Subcutaneous abdominal adipose tissue (tissue), 5 donors: Measurements from ENCODE around the gene MCHR2.

ENCODE experiments used
- H3K27ac ChIP-seq: one replicate; pipeline ENCODE4 v1.7.0; 2013; ENCODE audit warnings: low read depth, mild to moderate bottlenecking, inconsistent platforms, low read length, moderate library complexity
- H3K27me3 ChIP-seq, 5 donors: one replicate each; pipeline ENCODE4 v1.7.0; 2013; ENCODE audit warnings: low read length in 5 of 5, inconsistent platforms in 1 of 5; ENCODE audit not compliant: control insufficient read depth in 5 of 5, insufficient read depth in 4 of 5
- H3K36me3 ChIP-seq, 5 donors: one replicate each; pipeline ENCODE4 v1.7.0; 2013; ENCODE audit warnings: low read length in 5 of 5; ENCODE audit not compliant: control insufficient read depth in 5 of 5, insufficient read depth in 5 of 5
- H3K4me1 ChIP-seq, 5 donors: one replicate each; pipeline ENCODE4 v1.7.0; 2013; ENCODE audit warnings: low read length in 5 of 5, mild to moderate bottlenecking in 3 of 5, moderate library complexity in 1 of 5; ENCODE audit not compliant: control insufficient read depth in 5 of 5, insufficient read depth in 5 of 5
- H3K4me3 ChIP-seq, 5 donors: one replicate each; pipeline ENCODE4 v1.7.0; 2013; ENCODE audit warnings: low read length in 5 of 5, low read depth in 1 of 5
- H3K9ac ChIP-seq, 5 donors: one replicate each; pipeline ENCODE4 v1.7.0; 2013; ENCODE audit warnings: low read length in 5 of 5, mild to moderate bottlenecking in 4 of 5, moderate library complexity in 3 of 5
- H3K9me3 ChIP-seq, 5 donors: one replicate each; pipeline ENCODE4 v1.7.0; 2013; ENCODE audit warnings: low read length in 5 of 5; ENCODE audit not compliant: control insufficient read depth in 5 of 5
- donor health status: healthy.
- donor health status: healthy.
- donor health status: healthy.
- donor health status: healthy.
- donor health status: healthy.

The MCHR2 gene

DNA sequence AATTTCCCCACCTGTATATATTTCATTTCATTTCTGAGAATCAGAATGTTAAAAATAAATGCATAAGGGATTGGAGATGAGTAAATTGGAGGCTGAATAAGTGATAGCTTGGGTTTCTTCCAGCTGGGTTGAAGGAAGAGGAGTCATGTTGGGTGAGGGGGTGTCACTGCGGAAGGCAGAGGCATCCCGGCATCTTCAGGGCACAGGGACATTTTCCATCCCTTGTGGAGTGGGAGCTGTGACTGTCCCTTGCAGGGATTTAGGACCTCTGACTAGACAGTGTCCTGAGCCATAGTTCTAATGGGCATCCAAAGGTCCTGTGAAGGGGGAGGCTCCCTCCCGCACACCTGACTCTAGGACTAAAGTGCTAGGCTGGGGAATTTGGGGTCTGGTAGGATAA is 2.1 kb downstream of the MCHR2 start:
- peaks cover 13 to 26% (median 20%) of the 10 kb centered on the region in 5 donors for H3K27me3 ChIP-seq

GRCh38 chr6:99980741-99981140 is 13.3 kb downstream of the MCHR2 start:
- Histone ChIP-seq H3K9ac (no peak overlapping the region), H3K27ac (no peak overlapping the region), H3K4me3 (no peak overlapping the region), H3K9me3 (no peaks in the 10 kb centered on the region), H3K4me1 (no peaks in the 10 kb centered on the region), H3K36me3 (no peaks in the 10 kb centered on the region), H3K27me3 (no peaks in the 10 kb centered on the region)

More for the DNA sequence above, 2.1 kb downstream of the MCHR2 start:
- peaks cover 0 to 10% (median 7%) of the 10 kb centered on the region in 5 donors for H3K4me1 ChIP-seq
- no peaks in the 10 kb centered on the region for H3K36me3 ChIP-seq
- no peak overlapping the region for H3K4me3 ChIP-seq
- H3K27ac ChIP-seq, result no peak overlapping the region
- no peak overlapping the region for H3K9ac ChIP-seq
- no peaks in the 10 kb centered on the region for H3K9me3 ChIP-seq

GRCh38 chr6:99979953-99980352 is 14.1 kb downstream of the MCHR2 start:
- Histone ChIP-seq H3K9me3 (no peaks in the 10 kb centered on the region), H3K27me3 (no peaks in the 10 kb centered on the region), H3K36me3 (no peaks in the 10 kb centered on the region), H3K9ac (no peak overlapping the region), H3K4me3 (no peak overlapping the region), H3K4me1 (no peaks in the 10 kb centered on the region), H3K27ac (no peak overlapping the region)

DNA sequence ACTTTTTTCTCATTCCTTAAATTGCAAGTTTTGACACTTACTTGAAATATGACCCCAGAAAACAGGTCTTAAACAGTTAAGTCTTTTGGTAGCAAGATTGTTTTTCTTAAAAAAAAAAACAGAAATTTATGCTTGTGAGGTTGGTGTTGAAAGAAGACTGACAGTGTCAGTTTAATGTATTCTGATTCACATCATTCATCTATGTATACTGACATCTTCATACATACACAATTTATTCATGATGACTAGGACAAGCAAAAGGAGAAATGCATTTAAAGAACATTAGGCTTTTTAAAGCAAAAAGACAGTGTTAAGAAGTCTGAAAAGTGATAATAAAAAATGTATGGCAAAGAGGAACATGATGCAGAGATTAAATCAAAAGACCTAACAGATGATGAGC is 27.0 kb downstream of the MCHR2 start:
- no peak overlapping the region for H3K4me3 ChIP-seq
- no peak overlapping the region for H3K27ac ChIP-seq
- no peak overlapping the region for H3K9ac ChIP-seq
- H3K27me3 ChIP-seq, result no peaks in the 10 kb centered on the region
- H3K36me3 ChIP-seq, result no peaks in the 10 kb centered on the region
- H3K4me1 ChIP-seq, result no peaks in the 10 kb centered on the region
- H3K9me3 ChIP-seq, result no peaks in the 10 kb centered on the region

- Histone ChIP-seq H3K9ac (no peak overlapping the region), H3K27ac (no peak overlapping the region), H3K9me3 (peaks cover 5 to 18% (median 10%) of the 10 kb centered on the region in 5 donors), H3K27me3 (no peaks in the 10 kb centered on the region), H3K36me3 (no peaks in the 10 kb centered on the region), H3K4me3 (no peak overlapping the region), H3K4me1 (no peaks in the 10 kb centered on the region)
Observed at GRCh38 chr6:99960027-99960426, 34.0 kb downstream of the MCHR2 start.

DNA sequence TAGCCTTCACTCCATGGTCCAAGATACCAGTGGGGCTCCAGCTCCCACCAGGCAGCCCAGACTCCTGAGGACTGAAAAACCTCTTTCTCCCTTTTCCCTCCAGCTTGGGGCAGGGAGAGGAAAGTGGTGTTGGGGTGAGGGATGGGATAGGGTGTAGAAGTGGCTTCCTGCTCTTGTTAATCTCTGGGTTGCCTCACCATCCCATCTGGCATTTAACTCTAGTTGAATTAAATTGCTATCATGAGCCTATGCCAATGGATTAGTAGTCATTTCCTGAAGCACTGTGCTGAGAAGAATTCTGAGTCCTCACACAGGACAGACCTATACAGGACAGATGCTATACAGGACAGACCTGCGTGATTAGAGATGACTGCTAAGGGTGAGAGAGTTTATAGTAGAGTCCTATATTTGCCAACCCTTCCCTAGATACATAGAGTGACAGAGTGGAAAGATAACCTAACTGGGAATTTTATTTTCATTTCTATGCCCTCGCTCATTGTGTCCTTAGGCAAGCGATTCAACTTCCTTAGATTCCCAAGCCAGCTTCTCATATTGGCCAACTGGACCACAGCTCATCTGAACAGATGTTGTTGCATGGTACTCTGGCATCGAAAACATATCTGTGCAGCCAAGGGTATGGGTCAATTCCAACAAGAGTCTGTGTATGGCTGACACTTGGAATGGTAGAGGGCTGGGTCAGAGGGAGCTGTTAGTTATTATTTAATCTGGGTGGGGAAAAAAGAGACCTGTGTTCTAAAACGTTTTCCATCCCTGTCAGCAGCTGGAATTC is 42.8 kb downstream of the MCHR2 start:
- H3K9me3 ChIP-seq, result no peaks in the 10 kb centered on the region
- H3K4me1 ChIP-seq, result peaks cover 0 to 14% (median 5%) of the 10 kb centered on the region in 5 donors
- H3K9ac ChIP-seq, result no peak overlapping the region
- H3K27ac ChIP-seq, result no peak overlapping the region
- H3K36me3 ChIP-seq, result no peaks in the 10 kb centered on the region
- H3K27me3 ChIP-seq, result no peaks in the 10 kb centered on the region
- no peak overlapping the region for H3K4me3 ChIP-seq

GRCh38 chr6:99946005-99946404 is 48.0 kb downstream of the MCHR2 start:
- Histone ChIP-seq H3K27ac (no peak overlapping the region), H3K27me3 (no peaks in the 10 kb centered on the region), H3K36me3 (no peaks in the 10 kb centered on the region), H3K4me3 (no peak overlapping the region), H3K4me1 (peaks cover 0 to 3% (median 0%) of the 10 kb centered on the region in 5 donors), H3K9ac (no peak overlapping the region), H3K9me3 (no peaks in the 10 kb centered on the region)

- H3K4me3 ChIP-seq, result no peak overlapping the region
- H3K36me3 ChIP-seq, result no peaks in the 10 kb centered on the region
- H3K9me3 ChIP-seq, result no peaks in the 10 kb centered on the region
- H3K27me3 ChIP-seq, result no peaks in the 10 kb centered on the region
- H3K9ac ChIP-seq, result no peak overlapping the region
- H3K27ac ChIP-seq, result no peak overlapping the region
- no peaks in the 10 kb centered on the region for H3K4me1 ChIP-seq
Observed at GRCh38 chr6:99943846-99944245, 50.2 kb downstream of the MCHR2 start.

DNA sequence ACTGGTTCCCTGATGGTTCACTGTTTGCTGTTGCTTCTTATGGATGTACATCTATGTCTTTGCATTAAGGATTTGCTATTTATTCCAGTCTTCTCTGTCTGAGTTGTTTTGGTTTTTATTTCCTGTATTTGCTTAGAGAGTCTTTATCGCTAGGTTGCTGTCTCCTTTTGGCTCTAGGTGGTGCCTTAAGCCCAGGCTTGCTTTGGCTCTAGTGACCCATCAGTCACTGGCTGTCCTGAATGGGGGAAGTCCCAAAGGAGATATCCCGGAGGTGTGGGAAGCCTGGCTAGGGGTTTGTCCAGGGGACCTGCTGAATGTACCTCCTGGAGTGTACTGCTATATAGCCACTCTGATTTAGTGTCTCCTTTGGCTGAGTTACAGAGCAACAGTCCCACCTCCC is 53.4 kb downstream of the MCHR2 start:
- no peaks in the 10 kb centered on the region for H3K4me1 ChIP-seq
- H3K9me3 ChIP-seq, result no peaks in the 10 kb centered on the region
- H3K27ac ChIP-seq, result no peak overlapping the region
- H3K4me3 ChIP-seq, result no peak overlapping the region
- H3K27me3 ChIP-seq, result no peaks in the 10 kb centered on the region
- no peaks in the 10 kb centered on the region for H3K36me3 ChIP-seq
- H3K9ac ChIP-seq, result no peak overlapping the region

- no peak overlapping the region for H3K4me3 ChIP-seq
- no peak overlapping the region for H3K27ac ChIP-seq
- no peaks in the 10 kb centered on the region for H3K9me3 ChIP-seq
- no peaks in the 10 kb centered on the region for H3K36me3 ChIP-seq
- no peak overlapping the region for H3K9ac ChIP-seq
- H3K27me3 ChIP-seq, result no peaks in the 10 kb centered on the region
- H3K4me1 ChIP-seq, result peaks cover 0 to 5% (median 0%) of the 10 kb centered on the region in 5 donors
Observed at GRCh38 chr6:99933129-99933528, 60.9 kb downstream of the MCHR2 start.
